HFF-Myc (cell line): ENCODE data around the gene ZNF275.

ENCODE experiments used
- DNase-seq: peaks from one replicate; pipeline ENCODE4 v3.0.0-alpha.2; 2011; ENCODE audit warnings: low read depth; ENCODE audit errors: extremely low read depth
- H3K4me3 ChIP-seq: replicated peaks from 2 replicates; pipeline ENCODE4 v1.5.1; 2011; ENCODE audit warnings: low read depth, mild to moderate bottlenecking, control low read depth, low read length
- CTCF ChIP-seq: IDR thresholded peaks from 2 replicates; pipeline ENCODE4 v1.5.1; 2012; ENCODE audit warnings: mild to moderate bottlenecking, low read depth, low read length, control low read depth; ENCODE audit errors: missing control alignments

The ZNF275 gene

DNA sequence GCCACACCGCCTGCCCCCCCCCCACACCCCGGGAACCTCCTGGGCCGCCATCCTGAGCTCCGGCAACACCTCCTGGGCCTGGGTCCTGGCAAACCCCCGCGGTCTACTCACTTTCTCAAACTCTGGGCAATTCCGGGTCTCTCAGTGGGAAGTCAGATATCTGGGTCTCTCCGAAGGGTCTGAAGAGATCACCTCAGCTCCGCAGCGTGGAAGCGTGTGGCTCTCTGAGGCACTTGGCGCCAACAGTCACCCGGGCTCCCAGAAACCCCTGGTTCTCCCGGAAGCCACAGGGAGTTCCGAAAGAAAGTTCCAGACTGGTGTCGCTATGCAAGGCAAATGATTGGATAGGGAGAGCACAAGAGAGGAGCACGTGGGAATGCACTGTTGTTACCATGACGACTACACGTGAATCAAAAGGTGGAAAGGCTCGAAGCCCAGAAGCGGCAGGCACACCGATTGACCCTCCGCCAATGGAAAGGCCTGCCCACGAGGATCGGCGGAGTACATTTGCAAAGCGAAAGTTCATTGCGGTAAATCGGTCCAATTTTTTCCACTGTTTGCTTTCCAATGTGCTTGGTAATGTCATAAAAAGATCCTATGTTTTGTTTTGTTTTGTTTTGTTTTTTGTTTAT lies 67.3 kb downstream of the ZNF275 start, which contains the start of gene PNMA6E:
PNMA6E (minus strand) TSS at position 218 of the 632 bp plus-strand sequence. CDS start 2,501 bp downstream, outside the sequence.
- no peak for TF ChIP-seq CTCF
- no peak for DNase-seq
- no peak within 1 kb of the TSS for H3K4me3 ChIP-seq
